OCI-LY7 (cell line): Measurements from ENCODE around the gene NDUFA8. TPM values are rescaled to one million over a fixed set of nuclear protein-coding genes. Genes with fewer than 3 reads are reported as not detected.

Experiments
- BruUV-seq: library from RNA; stranded (reverse); fragments of 400-500 nt; replicated peaks from 2 replicates; lab custom pipeline; 2021; lab: Mats Ljungman, UMichigan
- CTCF ChIA-PET: fragments of 300-600 bp; sonication (Branson Sonifier 250); formaldehyde crosslinking; loops from one replicate; lab custom pipeline; 2022; ENCODE audit warnings: antibody characterized with exemption; ENCODE audit not compliant: unreplicated experiment; lab: Charles Lee
- POLR2A ChIA-PET: fragments of 300-600 bp; sonication (Branson Sonifier 250); formaldehyde crosslinking; loops from one replicate; lab custom pipeline; 2022; ENCODE audit warnings: antibody characterized with exemption; lab: Charles Lee
- DNase-seq: peaks from one replicate; pipeline ENCODE4 v3.0.0-alpha.2; 2015; ENCODE audit warnings: low spot score
- H2AFZ ChIP-seq: fragments of 200-600 bp; sonication (generic), shearing (Covaris generic); 2 replicates; pipeline ENCODE4 v1.6.1; 2014; ENCODE audit warnings: mild to moderate bottlenecking, antibody characterized with exemption, low read length, moderate library complexity
- H3K27ac ChIP-seq: fragments of 200-600 bp; sonication (generic); 2 replicates; pipeline ENCODE4 v1.5.1; 2014; ENCODE audit warnings: mixed run types, low read depth, mild to moderate bottlenecking, moderate library complexity, low read length, inconsistent platforms; ENCODE audit not compliant: poor library complexity, severe bottlenecking
- H3K36me3 ChIP-seq: fragments of 200-600 bp; sonication (generic); 2 replicates; pipeline ENCODE4 v1.6.1; 2014; ENCODE audit warnings: mild to moderate bottlenecking, antibody characterized with exemption, low read length, moderate library complexity, mixed read lengths; ENCODE audit not compliant: insufficient read depth
- H3K4me1 ChIP-seq: fragments of 200-600 bp; sonication (generic); 2 replicates; pipeline ENCODE4 v1.5.1; 2014; ENCODE audit warnings: mild to moderate bottlenecking, low read length; ENCODE audit not compliant: insufficient read depth, poor library complexity, severe bottlenecking
- H3K4me2 ChIP-seq: fragments of 200-600 bp; sonication (generic); 2 replicates; pipeline ENCODE4 v1.6.1; 2014; ENCODE audit warnings: mild to moderate bottlenecking, low read length
- H3K4me3 ChIP-seq: fragments of 200-600 bp; sonication (generic); 2 replicates; pipeline ENCODE4 v1.5.1; 2014; ENCODE audit warnings: mild to moderate bottlenecking, low read depth, low read length; ENCODE audit not compliant: poor library complexity, severe bottlenecking
- H3K79me2 ChIP-seq: fragments of 200-600 bp; sonication (generic); 2 replicates; pipeline ENCODE4 v1.6.1; 2016; ENCODE audit warnings: low read depth, mild to moderate bottlenecking, low read length, moderate library complexity, mixed read lengths; ENCODE audit not compliant: insufficient read depth
- H3K9me2 ChIP-seq: fragments of 200-600 bp; sonication (generic); 2 replicates; pipeline ENCODE4 v1.6.1; 2016; ENCODE audit warnings: mild to moderate bottlenecking, low read length, mixed read lengths; ENCODE audit not compliant: insufficient read depth
- H3K9me3 ChIP-seq: fragments of 200-600 bp; sonication (generic); 2 replicates; pipeline ENCODE4 v1.6.1; 2014; ENCODE audit warnings: mild to moderate bottlenecking, mixed run types, low read length, mixed read lengths
- H4K20me1 ChIP-seq: fragments of 200-600 bp; sonication (generic); 2 replicates; pipeline ENCODE4 v1.6.1; 2014; ENCODE audit warnings: mild to moderate bottlenecking, antibody characterized with exemption, low read length, moderate library complexity, mixed read lengths; ENCODE audit not compliant: insufficient read depth
- EZH2phosphoT487 ChIP-seq: fragments of 200-600 bp; sonication (generic); IDR thresholded peaks from 2 replicates; pipeline ENCODE4 v1.6.1; 2018; ENCODE audit warnings: low read depth, borderline replicate concordance, mild to moderate bottlenecking, mixed run types, antibody characterized with exemption, low read length, moderate library complexity, mixed read lengths
- intact Hi-C: fragments of 100-400 bp; cut with micrococcal nuclease; formaldehyde crosslinking; loops from one replicate; pipeline ENCODE4 v1.10.0; 2022; ENCODE audit not compliant: unreplicated experiment
- total RNA-seq, 2 experiments: library from RNA; depleted of rRNA in 1 of 2; stranded (reverse); fragments of >200 nt in 1 of 2; shearing (Covaris generic) in 1 of 2; gene quantifications; 2 replicates each; pipeline ENCODE4 v1.2.3, GENCODE V29; 2014 to 2022
- TF ChIP-seq, protein P1 (sequence below): fragments of 200-600 bp; sonication (generic); conservative IDR thresholded peaks from 2 replicates; pipeline ENCODE4 v1.5.1; 2014; ENCODE audit warnings: mild to moderate bottlenecking, antibody characterized with exemption, low read length, moderate library complexity, mixed read lengths

The NDUFA8 gene
- total RNA-seq, 2 experiments from 2014 or later: 24.2 to 51.0 TPM

DNA sequence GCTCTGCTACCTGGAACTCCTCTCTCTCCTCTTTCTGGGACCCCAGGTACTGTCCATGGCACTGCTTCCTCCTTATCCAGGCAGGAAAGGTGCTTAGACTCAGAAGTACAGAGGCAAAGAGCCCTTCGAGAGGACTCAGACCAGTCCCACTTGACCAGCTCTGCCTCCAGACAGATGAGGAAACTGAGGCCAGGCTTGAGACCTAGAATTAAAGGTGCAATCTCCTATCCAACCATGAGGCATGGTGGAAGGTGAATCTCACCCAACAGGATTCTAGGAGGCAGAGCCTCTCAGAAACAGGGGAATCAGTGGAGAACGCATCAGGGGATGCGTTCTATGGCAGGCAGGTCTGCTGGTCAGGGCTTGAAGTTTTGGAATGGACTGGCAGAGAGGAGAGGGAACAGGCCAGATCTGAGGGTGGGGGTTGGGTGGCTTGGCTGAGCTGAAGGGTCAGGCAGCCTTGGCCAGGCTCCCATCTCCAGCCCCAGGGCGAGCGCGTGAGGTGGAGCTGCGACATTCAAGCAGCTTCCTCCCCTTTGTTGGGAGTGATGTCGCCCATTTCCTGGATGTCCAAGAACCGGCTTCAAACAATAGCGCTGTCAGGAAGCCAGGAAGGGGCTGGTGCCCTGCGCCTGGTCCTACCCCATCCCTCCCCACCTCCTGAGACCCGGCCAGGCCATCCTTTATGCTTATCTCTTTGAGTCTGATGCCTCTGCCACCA is 26.2 kb downstream of the NDUFA8 start:
- intact Hi-C loops: no loop called here
- H3K36me3 ChIP-seq: no peaks in the 10 kb centered on the region
- H2AFZ ChIP-seq: no peak overlapping the region
- ChIA-PET POLR2A (no interaction called here), CTCF (interaction anchor here (0.6 kb wide), 1 partner anchor 129 kb away, joined by 4 read pairs; no protein-coding TSS in a partner anchor)
- no peaks in the 10 kb centered on the region for H3K4me1 ChIP-seq
- BruUV-seq: no TSS peak
- DNase-seq: no peak
- H3K79me2 ChIP-seq: no peaks in the 10 kb centered on the region
- H3K9me2 ChIP-seq: no peaks in the 10 kb centered on the region
- no peaks in the 10 kb centered on the region for H3K9me3 ChIP-seq
- H3K4me2 ChIP-seq: no peak overlapping the region
- no peak overlapping the region for H3K27ac ChIP-seq
- H3K4me3 ChIP-seq: no peak overlapping the region
- TF ChIP-seq, protein P1, sequence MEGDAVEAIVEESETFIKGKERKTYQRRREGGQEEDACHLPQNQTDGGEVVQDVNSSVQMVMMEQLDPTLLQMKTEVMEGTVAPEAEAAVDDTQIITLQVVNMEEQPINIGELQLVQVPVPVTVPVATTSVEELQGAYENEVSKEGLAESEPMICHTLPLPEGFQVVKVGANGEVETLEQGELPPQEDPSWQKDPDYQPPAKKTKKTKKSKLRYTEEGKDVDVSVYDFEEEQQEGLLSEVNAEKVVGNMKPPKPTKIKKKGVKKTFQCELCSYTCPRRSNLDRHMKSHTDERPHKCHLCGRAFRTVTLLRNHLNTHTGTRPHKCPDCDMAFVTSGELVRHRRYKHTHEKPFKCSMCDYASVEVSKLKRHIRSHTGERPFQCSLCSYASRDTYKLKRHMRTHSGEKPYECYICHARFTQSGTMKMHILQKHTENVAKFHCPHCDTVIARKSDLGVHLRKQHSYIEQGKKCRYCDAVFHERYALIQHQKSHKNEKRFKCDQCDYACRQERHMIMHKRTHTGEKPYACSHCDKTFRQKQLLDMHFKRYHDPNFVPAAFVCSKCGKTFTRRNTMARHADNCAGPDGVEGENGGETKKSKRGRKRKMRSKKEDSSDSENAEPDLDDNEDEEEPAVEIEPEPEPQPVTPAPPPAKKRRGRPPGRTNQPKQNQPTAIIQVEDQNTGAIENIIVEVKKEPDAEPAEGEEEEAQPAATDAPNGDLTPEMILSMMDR: no peak
- TF ChIP-seq EZH2phosphoT487: no peak
- H4K20me1 ChIP-seq: no peaks in the 10 kb centered on the region

DNA sequence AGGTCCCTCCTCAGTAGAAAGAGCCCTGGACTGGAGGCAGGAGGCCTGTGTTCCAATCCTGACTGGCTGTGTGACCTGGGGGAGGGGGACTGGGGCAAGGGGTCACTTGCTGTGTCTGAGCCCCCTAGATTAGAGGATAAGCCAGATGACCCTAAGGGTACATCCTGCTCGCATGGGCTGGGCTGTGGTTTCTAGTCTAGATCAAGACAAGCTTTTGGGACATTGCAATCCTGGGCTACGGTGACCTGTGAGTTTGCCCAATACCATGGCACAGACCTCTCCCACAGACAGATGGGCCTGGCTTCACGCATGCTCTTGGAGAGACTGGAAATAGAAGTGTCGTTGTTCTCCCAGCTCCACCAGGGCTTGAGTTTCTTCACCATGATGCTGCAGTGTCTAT is 27.0 kb downstream of the NDUFA8 start:
- DNase-seq: no peak
- Histone ChIP-seq H2AFZ (no peak overlapping the region), H3K79me2 (no peaks in the 10 kb centered on the region), H3K9me2 (no peaks in the 10 kb centered on the region), H3K4me1 (no peaks in the 10 kb centered on the region), H3K4me3 (no peak overlapping the region), H3K9me3 (no peaks in the 10 kb centered on the region), H4K20me1 (no peaks in the 10 kb centered on the region), H3K27ac (no peak overlapping the region), H3K4me2 (no peak overlapping the region), H3K36me3 (no peaks in the 10 kb centered on the region)
- intact Hi-C loops: no loop called here
- BruUV-seq: no TSS peak
- POLR2A ChIA-PET: no interaction called here
- TF ChIP-seq, protein P1: no peak
- TF ChIP-seq EZH2phosphoT487: no peak
- CTCF ChIA-PET: no interaction called here

DNA sequence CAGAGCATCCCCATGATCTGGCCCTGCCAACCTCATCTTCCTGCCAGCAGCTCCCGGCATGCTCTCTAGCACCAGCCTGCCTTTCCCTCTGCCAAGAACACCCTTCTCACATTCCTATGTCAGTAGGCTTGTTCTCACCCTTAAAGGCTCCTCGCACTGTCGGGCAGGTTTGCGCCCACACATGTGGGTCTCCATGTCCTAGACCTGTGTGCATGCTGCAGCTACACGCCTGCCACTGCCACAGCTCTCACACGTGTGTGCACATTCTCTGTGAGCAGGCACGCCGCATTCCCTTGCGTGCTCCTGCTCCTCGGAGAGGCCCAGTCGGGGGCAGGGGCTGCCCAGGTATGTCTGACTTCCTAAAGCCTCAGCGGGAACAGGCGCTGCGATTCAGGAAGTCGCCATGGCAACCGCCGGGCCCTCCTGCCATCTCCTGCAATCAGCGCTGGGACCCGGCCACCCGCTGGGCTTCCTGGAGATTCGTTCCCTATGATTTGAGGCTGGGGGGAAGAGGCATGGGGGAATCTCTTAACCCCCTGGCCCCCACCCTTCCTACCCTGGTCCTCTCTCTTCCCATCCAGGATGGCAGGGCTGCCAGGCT is 28.1 kb downstream of the NDUFA8 start:
- no peak overlapping the region for H3K4me2 ChIP-seq
- H4K20me1 ChIP-seq: no peaks in the 10 kb centered on the region
- no peaks in the 10 kb centered on the region for H3K4me1 ChIP-seq
- H2AFZ ChIP-seq: no peak overlapping the region
- no peak for DNase-seq
- H3K9me3 ChIP-seq: no peaks in the 10 kb centered on the region
- H3K79me2 ChIP-seq: no peaks in the 10 kb centered on the region
- H3K4me3 ChIP-seq: no peak overlapping the region
- intact Hi-C loops: no loop called here
- BruUV-seq: no TSS peak
- no peaks in the 10 kb centered on the region for H3K36me3 ChIP-seq
- no peak overlapping the region for H3K27ac ChIP-seq
- ChIA-PET POLR2A (no interaction called here), CTCF (interaction anchor here (0.5 kb wide), 1 partner anchor 9 kb away, joined by 9 read pairs; no protein-coding TSS in a partner anchor)
- no peaks in the 10 kb centered on the region for H3K9me2 ChIP-seq
- TF ChIP-seq, protein P1: no peak
- no peak for TF ChIP-seq EZH2phosphoT487
